GM21786 (cell line): ENCODE results near the gene UPK2.
A peak's percentile ranks its signal among the peaks of the same experiment; 100 is the strongest.
"Not testable (repeated sequence)": the region's sequence is repeated elsewhere in the genome, so short reads cannot be mapped to it uniquely, and the experiment has no call there.

Source experiments
- ATAC-seq: cut with Tn5 transposase; IDR thresholded peaks from one replicate; pipeline ENCODE4 v1.9.1; 2021; ENCODE audit not compliant: unreplicated experiment

UPK2 gene

DNA sequence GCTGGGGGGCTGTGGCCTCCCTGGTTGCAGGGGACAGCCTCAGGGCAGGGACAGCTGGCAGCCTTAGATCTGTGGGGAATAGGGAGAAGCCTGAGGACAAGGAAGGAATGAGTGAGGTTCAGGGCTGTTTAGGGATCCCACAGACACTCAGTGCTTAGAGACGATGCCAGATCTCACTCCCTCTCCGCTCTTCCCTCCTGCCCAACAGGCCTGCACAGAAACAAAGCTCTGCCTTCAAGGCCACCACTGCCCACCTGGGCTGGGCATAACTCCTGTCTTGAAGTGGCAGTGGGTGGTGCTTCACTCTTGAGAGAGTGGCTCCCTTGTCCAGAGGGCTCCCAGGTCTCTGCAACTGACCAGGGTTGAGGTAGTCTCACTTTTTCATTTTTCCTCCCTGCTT is 28.7 kb downstream of the UPK2 start:
- no peak for ATAC-seq

DNA sequence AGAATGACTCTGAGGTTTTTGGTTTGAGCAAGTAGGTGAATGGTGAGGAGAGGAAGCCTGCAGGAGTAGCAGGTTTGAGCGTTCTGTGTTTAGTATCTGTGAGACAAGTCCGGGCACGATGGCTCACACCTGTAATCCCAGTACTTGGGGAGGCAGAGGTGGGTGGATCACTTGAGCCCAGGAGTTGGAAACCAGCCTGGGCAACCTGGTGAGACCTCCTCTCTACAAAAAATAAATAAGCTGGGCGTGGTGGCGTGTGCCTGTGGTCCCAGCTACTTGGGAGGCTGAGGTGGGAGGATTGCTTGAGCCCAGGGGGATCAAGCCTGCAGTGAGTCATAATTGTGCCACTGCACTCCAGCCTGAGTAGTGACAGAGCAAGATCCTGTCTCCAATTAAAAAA is 32.2 kb downstream of the UPK2 start:
- ATAC-seq = no peak

DNA sequence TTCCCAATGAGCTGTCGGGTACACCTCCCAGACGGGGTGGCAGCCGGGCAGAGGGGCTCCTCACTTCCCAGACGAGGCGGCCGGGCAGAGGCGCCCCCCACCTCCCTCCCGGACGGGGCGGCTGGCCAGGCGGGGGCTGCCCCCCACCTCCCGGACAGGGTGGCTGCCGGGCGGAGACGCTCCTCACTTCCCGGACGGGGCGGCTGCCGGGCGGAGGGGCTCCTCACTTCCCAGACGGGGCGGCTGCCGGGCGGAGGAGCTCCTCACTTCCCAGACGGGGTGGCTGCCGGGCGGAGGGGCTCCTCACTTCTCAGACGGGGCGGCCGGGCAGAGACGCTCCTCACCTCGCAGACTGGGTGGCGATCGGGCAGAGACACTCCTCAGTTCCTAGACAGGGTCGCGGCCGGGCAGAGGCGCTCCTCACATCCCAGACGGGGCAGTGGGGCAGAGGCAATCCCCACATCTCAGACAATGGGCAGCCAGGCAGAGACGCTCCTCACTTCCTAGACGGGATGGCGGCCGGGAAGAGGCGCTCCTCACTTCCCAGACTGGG is 35.5 kb downstream of the UPK2 start:
- not testable (repeated sequence) for ATAC-seq

DNA sequence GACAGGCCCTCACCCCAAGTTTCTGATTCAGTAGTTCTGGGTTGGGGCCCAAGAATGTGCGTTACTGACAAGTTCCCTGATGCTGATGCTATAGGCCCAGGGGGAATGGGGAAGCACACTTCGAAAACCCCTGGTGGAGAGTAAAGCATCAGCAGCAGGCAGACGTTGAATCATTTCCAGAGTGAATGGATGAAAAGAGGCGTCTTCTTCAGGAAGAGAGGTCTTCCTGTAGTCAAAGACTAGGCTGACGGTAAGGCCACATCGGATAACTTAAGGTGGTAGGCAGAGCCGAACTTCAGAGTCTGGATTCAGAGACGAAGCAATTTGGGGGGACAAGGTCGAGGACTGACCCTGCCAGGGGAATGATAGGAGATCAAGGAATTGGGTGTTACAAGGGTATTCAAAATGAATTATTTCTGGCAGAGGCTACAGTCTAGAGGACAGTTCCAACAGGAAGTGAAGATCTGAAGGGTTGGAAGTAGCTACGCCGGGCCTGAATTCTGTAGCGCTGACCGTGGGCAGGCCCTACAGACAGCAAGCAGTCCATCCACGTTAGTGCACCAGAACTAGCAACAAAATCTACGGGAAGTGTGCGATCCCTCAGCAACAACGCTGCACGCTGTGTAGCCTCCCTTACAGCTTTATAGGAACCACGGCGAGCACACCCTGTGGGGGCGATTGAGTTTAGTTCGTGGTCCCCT is 41.0 kb downstream of the UPK2 start:
- ATAC-seq = peak; percentile 18

DNA sequence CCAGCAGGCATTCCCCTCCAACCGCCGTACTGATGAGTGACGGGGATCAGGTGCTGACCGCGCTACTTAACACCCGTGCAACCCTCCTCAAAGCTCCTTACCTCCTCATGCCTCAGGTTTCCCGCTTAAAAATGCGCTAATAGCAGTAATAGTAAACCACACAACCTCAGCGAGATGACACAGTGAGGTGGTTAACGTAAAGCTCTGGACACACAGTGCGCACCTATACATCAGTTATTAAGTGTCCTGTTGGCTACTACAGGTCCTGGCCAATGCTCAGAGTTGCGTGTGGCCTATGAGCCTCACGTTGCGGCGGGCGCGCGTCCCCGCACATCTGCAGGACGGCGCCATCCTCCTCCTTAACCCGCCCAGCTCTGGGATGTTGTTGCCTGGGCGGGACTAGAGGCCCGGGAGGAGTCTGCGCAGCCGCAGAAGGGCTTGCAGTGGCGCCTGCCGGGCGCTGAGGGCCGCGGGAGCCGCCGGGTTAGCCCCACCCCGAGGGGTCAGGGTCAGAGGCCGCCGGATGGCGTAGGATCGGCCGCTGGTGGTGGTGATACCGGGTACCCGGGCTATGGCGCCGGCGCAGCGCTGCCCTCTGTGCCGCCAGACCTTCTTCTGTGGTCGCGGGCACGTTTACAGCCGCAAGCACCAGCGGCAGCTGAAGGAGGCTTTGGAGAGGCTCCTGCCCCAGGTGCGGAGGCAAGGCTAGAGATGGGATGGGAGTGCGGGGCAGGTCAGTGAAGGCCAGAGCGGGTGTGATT is 41.7 kb downstream of the UPK2 start, which contains the start of gene CENATAC:
Gene CENATAC, plus strand, starts transcription at position 512 of the 761 bp plus-strand sequence. Its CDS starts 60 bp downstream, at position 572.
- ATAC-seq = peak; percentile 91

DNA sequence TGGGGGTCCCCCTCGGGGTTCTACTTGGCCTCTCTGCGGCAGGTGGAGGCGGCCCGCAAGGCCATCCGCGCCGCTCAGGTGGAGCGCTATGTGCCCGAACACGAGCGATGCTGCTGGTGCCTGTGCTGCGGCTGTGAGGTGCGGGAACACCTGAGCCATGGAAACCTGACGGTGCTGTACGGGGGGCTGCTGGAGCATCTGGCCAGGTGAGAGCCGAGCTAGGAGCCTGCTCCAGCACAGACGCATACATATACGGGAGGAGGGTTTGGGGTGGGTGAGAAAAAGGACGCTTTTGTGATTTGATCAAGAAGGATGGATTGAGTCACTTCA is 42.3 kb downstream of the UPK2 start:
- no peak for ATAC-seq

DNA sequence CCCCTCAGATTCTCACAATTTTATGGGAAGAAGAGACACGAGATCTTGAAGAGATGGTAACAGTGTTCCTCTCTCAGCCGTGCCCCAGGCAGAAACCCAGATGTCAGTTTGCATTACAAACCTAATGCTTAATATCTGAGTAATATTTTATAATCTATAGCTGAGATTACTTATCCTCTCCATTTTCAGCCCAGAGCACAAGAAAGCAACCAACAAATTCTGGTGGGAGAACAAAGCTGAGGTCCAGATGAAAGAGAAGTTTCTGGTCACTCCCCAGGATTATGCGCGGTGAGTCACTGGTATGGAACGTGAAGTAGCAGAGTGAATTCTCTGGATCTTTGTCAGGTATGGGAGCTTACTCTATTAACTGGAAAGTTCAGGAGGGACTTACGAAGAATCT is 42.7 kb downstream of the UPK2 start:
- no peak for ATAC-seq

DNA sequence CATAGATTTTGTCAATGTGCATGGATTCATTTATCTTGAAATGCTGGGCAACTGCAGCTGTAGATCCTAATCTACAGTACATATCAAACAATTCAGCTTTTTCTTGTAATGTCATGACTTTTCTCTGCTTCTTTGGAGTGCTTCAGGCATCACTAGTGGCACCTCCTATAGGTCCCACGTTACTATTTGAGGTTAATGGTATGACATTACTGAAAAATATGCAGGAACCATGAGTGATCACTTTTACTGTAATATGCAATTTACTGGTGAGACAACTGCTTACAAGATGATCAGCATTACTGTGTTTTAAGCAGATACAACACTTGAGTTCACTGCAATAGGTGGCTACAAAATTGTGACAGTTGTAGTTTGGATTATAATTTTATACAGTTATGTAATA is 44.8 kb downstream of the UPK2 start:
- no peak for ATAC-seq

DNA sequence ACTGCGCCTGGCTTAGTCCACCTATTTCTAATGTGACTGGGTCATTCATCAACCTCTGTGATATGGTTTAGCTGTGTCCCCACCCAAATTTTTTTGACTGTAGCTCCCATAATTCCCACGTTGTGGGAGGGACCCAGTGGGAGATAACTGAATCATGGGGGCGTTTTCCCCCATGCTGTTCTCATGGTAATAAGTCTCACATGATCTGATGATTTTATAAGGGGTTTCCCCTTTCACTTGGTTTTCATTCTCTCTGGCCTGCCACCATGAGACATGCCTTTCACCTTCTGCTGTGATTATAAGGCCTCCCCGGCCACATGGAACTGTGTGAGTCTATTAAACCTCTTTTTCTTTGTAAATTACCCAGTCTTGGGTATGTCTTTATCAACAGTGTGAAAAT is 50.6 kb downstream of the UPK2 start:
- ATAC-seq = no peak
